K562 (cell line): ENCODE results near the gene MPZL1. TPM values are rescaled to one million over a fixed set of nuclear protein-coding genes. Genes with fewer than 3 reads are reported as not detected.

Experiments used
- BMI1 ChIP-seq: fragments of 150-350 bp; IDR thresholded peaks from 2 replicates; pipeline ENCODE4 v1.6.1; 2014; ENCODE audit warnings: low read length
- BRD9 ChIP-seq: fragments of 450-650 bp; IDR thresholded peaks from 2 replicates; pipeline ENCODE4 v1.6.1; 2018; ENCODE audit warnings: low read depth; ENCODE audit not compliant: partially characterized antibody
- CBX3 ChIP-seq, 2 experiments: IDR thresholded peaks; 1 replicate in 1 of 2; 2 replicates in 1 of 2; pipeline ENCODE4 v1.6.1; 2012; ENCODE audit warnings: inconsistent platforms in 2 of 2, low read length in 2 of 2, borderline replicate concordance in 1 of 2, control low read depth in 1 of 2
- CBX8 ChIP-seq: fragments of 200-600 bp; sonication (generic); IDR thresholded peaks from 2 replicates; pipeline ENCODE4 v1.6.1; 2012; ENCODE audit warnings: borderline replicate concordance, mixed run types, low read depth, mild to moderate bottlenecking, moderate library complexity, mixed read lengths, low read length, control low read depth, inconsistent platforms; ENCODE audit not compliant: poor library complexity, severe bottlenecking; ENCODE audit errors: extremely low read depth
- ETV1 ChIP-seq: fragments of 450-650 bp; conservative IDR thresholded peaks from 2 replicates; pipeline ENCODE4 v1.6.1; 2016; ENCODE audit warnings: missing genetic modification characterization, control low read depth, low read depth, missing compliant biosample characterization
- FOSL1 ChIP-seq: fragments of 200-800 bp; sonication (Bioruptor generic); conservative IDR thresholded peaks from 2 replicates; pipeline ENCODE4 v1.6.1; 2016; ENCODE audit warnings: missing genetic modification characterization, missing compliant biosample characterization
- FOXA3 ChIP-seq, 2 experiments: fragments of 450-650 bp in 1 of 2; sonication (generic) in 1 of 2; formaldehyde crosslinking; IDR thresholded peaks in 1 of 2; conservative IDR thresholded peaks in 1 of 2; 2 replicates each; pipeline versions ENCODE4 v1.4.0 to v1.8.0; 2020 to 2022; ENCODE audit warnings: mild to moderate bottlenecking in 2 of 2, missing genetic modification reagents in 1 of 2
- FOXM1 ChIP-seq, 2 experiments: fragments of 450-650 bp in 1 of 2; sonication (generic) in 1 of 2; formaldehyde crosslinking in 1 of 2; IDR thresholded peaks; 2 replicates each; pipeline versions ENCODE4 v1.6.1 to v1.9.0; 2017 to 2022; ENCODE audit warnings: low read depth in 2 of 2, mild to moderate bottlenecking in 2 of 2, missing genetic modification reagents in 1 of 2, moderate library complexity in 1 of 2
- HNRNPK ChIP-seq: fragments of 200-400 bp; formaldehyde crosslinking; IDR thresholded peaks from one replicate; pipeline ENCODE4 v1.6.1; 2018; ENCODE audit warnings: mild to moderate bottlenecking, low read depth, low read length; ENCODE audit not compliant: poor library complexity, severe bottlenecking
- JUN ChIP-seq, 2 experiments: sonication (generic) in 1 of 2; formaldehyde crosslinking in 1 of 2; IDR thresholded peaks; 2 replicates each; pipeline versions ENCODE4 v1.6.1 to v1.8.0; 2012 to 2022; ENCODE audit warnings: borderline replicate concordance in 2 of 2, mild to moderate bottlenecking in 2 of 2, improper control_type of control experiment in 1 of 2, low read depth in 1 of 2, low read length in 1 of 2, missing genetic modification reagents in 1 of 2
- KLF6 ChIP-seq: fragments of 250-450 bp; sonication (Bioruptor Pico); IDR thresholded peaks from 2 replicates; pipeline ENCODE4 v1.4.0; 2020; ENCODE audit warnings: mild to moderate bottlenecking, moderate library complexity, borderline replicate concordance
- MAX ChIP-seq: sonication (generic); formaldehyde crosslinking; IDR thresholded peaks from 2 replicates; pipeline ENCODE4 v1.9.0; 2022; ENCODE audit warnings: mild to moderate bottlenecking, missing genetic modification reagents
- MNT ChIP-seq, 2 experiments: fragments of 450-650 bp; conservative IDR thresholded peaks; 2 replicates each; pipeline ENCODE4 v1.6.1; 2017; ENCODE audit warnings: mild to moderate bottlenecking in 2 of 2, moderate library complexity in 2 of 2
- POLR2AphosphoS5 ChIP-seq: IDR thresholded peaks from 2 replicates; pipeline ENCODE4 v1.6.1; 2011; ENCODE audit warnings: mild to moderate bottlenecking, low read depth, low read length, moderate library complexity; ENCODE audit not compliant: control insufficient read depth, insufficient read depth
- TCF3 ChIP-seq: sonication (generic); formaldehyde crosslinking; IDR thresholded peaks from 2 replicates; pipeline ENCODE4 v1.4.0; 2020; ENCODE audit warnings: mild to moderate bottlenecking, missing genetic modification reagents
- ZFX ChIP-seq: sonication (generic); formaldehyde crosslinking; IDR thresholded peaks from 2 replicates; pipeline ENCODE4 v1.8.0; 2022; ENCODE audit warnings: mild to moderate bottlenecking, missing genetic modification reagents, moderate library complexity
- ZKSCAN3 ChIP-seq: fragments of 250-450 bp; sonication (Bioruptor Pico); IDR thresholded peaks from 2 replicates; pipeline ENCODE4 v1.4.0; 2020
- ZNF445 ChIP-seq: fragments of 250-450 bp; sonication (Bioruptor Pico); IDR thresholded peaks from 2 replicates; pipeline ENCODE4 v1.4.0; 2020; ENCODE audit warnings: low read depth, mild to moderate bottlenecking, moderate library complexity
- polyA plus RNA-seq, 8 experiments: library from polyadenylated mRNA; depleted of rRNA in 4 of 8; stranded (reverse) in 5 of 8; unstranded in 3 of 8; fragments of >200 nt; fragmentation: Nextera tagmentation in 2 of 8; fragmentation: Illumina TruSeq in 1 of 8; extraction: Ambion mirVana in 2 of 8; extraction: Trizol in 1 of 8; gene quantifications; 2 replicates each; pipeline versions ENCODE4 v1.2.1 to v1.2.3, GENCODE V29; 2011 to 2014; ENCODE audit warnings: inconsistent platforms in 1 of 8, missing spikeins in 1 of 8
- total RNA-seq, 7 experiments: library from RNA; depleted of rRNA in 6 of 7; stranded (reverse); fragments of >200 nt in 6 of 7; fragmentation: Illumina TruSeq in 2 of 7; extraction: Trizol in 2 of 7; gene quantifications; 2 replicates each; pipeline versions ENCODE4 v1.2.1 to v1.2.3, GENCODE V29; 2011 to 2021; ENCODE audit warnings: low replicate concordance in 1 of 7
- TF ChIP-seq, protein P1 (sequence below), 2 experiments: fragments of 250-450 bp in 1 of 2; fragments of 450-650 bp in 1 of 2; sonication (Bioruptor Pico) in 1 of 2; IDR thresholded peaks; 2 replicates each; pipeline versions ENCODE4 v1.6.1 to v1.8.0; 2016 to 2021; ENCODE audit warnings: mild to moderate bottlenecking in 2 of 2, moderate library complexity in 2 of 2, missing compliant biosample characterization in 1 of 2, missing genetic modification characterization in 1 of 2
- TF ChIP-seq, protein P2 (sequence below): fragments of 200-800 bp; sonication (Bioruptor generic); IDR thresholded peaks from 2 replicates; pipeline ENCODE4 v1.6.1; 2017; ENCODE audit warnings: missing genetic modification characterization, missing compliant biosample characterization

The MPZL1 gene
- total and polyA plus RNA-seq, 9 of the 15 experiments (the other 6 are each of a cell fraction or from before 2014, with no cell fraction given), result 14.5 to 153 (median 66.5) TPM

GRCh38 chr1:167819849-167820683 is 98.3 kb downstream of the MPZL1 start (continued):
- TF ChIP-seq JUN (IDR thresholded peaks at IDR 0.05; ENCODE audit: borderline replicate concordance, low read depth, low read length) (peak; percentile 70), JUN (CRISPR knock-in tag; IDR thresholded peaks at IDR 0.05; ENCODE audit: borderline replicate concordance) (peak; percentile 87; the same call in 1 of the 2 replicates), FOXA3 (CRISPR knock-in tag; conservative IDR thresholded peaks at IDR 0.05 in 1 of 2, IDR thresholded peaks at IDR 0.05 in 1 of 2) (no peak; a peak in 1 of 4 replicates), MNT (conservative IDR thresholded peaks at IDR 0.05) (peak in 1 of 2 experiments; percentile 27; a peak in 2 of 4 replicates), FOXM1 (IDR thresholded peaks at IDR 0.05; ENCODE audit: low read depth) (0 out of 2 replicates have a peak, but pooled peaks have one; percentile 32), FOXM1 (CRISPR knock-in tag; IDR thresholded peaks at IDR 0.05; ENCODE audit: low read depth) (no peak), KLF6 (CRISPR knock-in tag) (peak; percentile 39; the same call in 1 of the 2 replicates), CBX8 (no peak), ETV1 (tag) (0 out of 2 replicates have a peak, but pooled peaks have one; percentile 43), TCF3 (CRISPR knock-in tag) (peak; percentile 30; the same call in 1 of the 2 replicates), POLR2AphosphoS5 (peak; percentile 50; the same call in 1 of the 2 replicates), ZKSCAN3 (peak; percentile 21; the same call in 1 of the 2 replicates), ZNF445 (no peak), CBX3 (IDR thresholded peaks at IDR 0.05; ENCODE audit: borderline replicate concordance in 1 of 2, low read length in 2 of 2) (peak in 1 of 2 experiments; percentile 52; a peak in 1 of 3 replicates), HNRNPK (no peak), MAX (peak; percentile 82), FOSL1 (tag) (peak; percentile 88), BRD9 (peak; percentile 56), BMI1 (no peak), ZFX (peak; percentile 70)
- TF ChIP-seq, protein P1, sequence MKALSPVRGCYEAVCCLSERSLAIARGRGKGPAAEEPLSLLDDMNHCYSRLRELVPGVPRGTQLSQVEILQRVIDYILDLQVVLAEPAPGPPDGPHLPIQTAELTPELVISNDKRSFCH (CRISPR knock-in tag; IDR thresholded peaks at IDR 0.05), result no peak
- TF ChIP-seq, protein P1 (tag; IDR thresholded peaks at IDR 0.05), result peak; percentile 54; the same call in 1 of the 2 replicates
- TF ChIP-seq, protein P2, sequence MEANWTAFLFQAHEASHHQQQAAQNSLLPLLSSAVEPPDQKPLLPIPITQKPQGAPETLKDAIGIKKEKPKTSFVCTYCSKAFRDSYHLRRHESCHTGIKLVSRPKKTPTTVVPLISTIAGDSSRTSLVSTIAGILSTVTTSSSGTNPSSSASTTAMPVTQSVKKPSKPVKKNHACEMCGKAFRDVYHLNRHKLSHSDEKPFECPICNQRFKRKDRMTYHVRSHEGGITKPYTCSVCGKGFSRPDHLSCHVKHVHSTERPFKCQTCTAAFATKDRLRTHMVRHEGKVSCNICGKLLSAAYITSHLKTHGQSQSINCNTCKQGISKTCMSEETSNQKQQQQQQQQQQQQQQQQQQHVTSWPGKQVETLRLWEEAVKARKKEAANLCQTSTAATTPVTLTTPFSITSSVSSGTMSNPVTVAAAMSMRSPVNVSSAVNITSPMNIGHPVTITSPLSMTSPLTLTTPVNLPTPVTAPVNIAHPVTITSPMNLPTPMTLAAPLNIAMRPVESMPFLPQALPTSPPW (CRISPR knock-in tag), result peak; percentile 63
